SK-N-SH treated with all-trans-retinoic acid at 6 μM for 48 hours (cell line): ENCODE measurements around the gene TSEN34.

Source experiments
- ARNTL ChIP-seq: fragments of 450-650 bp; formaldehyde crosslinking; IDR thresholded peaks from 2 replicates; pipeline ENCODE4 v1.5.0; 2020; ENCODE audit warnings: low read depth, mild to moderate bottlenecking, moderate library complexity, borderline replicate concordance
- SNAI2 ChIP-seq: fragments of 250-450 bp; sonication (Bioruptor Pico); IDR thresholded peaks from 2 replicates; pipeline ENCODE4 v1.5.0; 2020; ENCODE audit warnings: mild to moderate bottlenecking, moderate library complexity
- ZNF70 ChIP-seq: fragments of 450-650 bp; formaldehyde crosslinking; IDR thresholded peaks from 2 replicates; pipeline ENCODE4 v1.5.0; 2020; ENCODE audit warnings: mild to moderate bottlenecking, moderate library complexity

- TF ChIP-seq ZNF70 (no peak), SNAI2 (CRISPR knock-in tag) (no peak), ARNTL (CRISPR knock-in tag) (no peak)
Measured at GRCh38 chr19:54178581-54179261, 12.4 kb upstream of the TSEN34 start.
